ENCODE measurements around the gene PKM.
"Not testable (repeated sequence)": the region's sequence is repeated elsewhere in the genome, so short reads cannot be mapped to it uniquely, and the experiment has no call there.

The PKM gene

GRCh38 chr15:72231066-72231832, at the start of gene PKM:
TSS of gene PKM (minus strand) at chr15:72231190. CDS start at chr15:72219097, 12,093 bp downstream.
- DNase-seq (ENCODE audit: low read depth in 2 of 2), result peak; percentile 97 to 99

- no peak for DNase-seq (ENCODE audit: low read depth in 2 of 2)
Observed at GRCh38 chr15:72280751-72281150, 49.8 kb upstream of the PKM start.

GRCh38 chr15:72278737-72279136, 47.7 kb upstream of the PKM start:
- no peak for DNase-seq (ENCODE audit: low read depth in 2 of 2)

- no peak for DNase-seq (ENCODE audit: low read depth in 2 of 2)
Observed at GRCh38 chr15:72276326-72276700, 45.3 kb upstream of the PKM start.

- not testable (repeated sequence) for DNase-seq (ENCODE audit: low read depth in 2 of 2)
Observed at GRCh38 chr15:72275635-72276325, 44.8 kb upstream of the PKM start.

- no peak for DNase-seq (ENCODE audit: low read depth in 2 of 2)
Observed at GRCh38 chr15:72272997-72273352, 42.0 kb upstream of the PKM start.

GRCh38 chr15:72272213-72272996, 41.4 kb upstream of the PKM start, which contains the start of gene PARP6:
TSS of gene PARP6 (minus strand) at chr15:72272554. CDS start at chr15:72267477, 5,077 bp downstream.
- DNase-seq (ENCODE audit: low read depth in 2 of 2), result peak; percentile 96 to 98

- peak in 1 of 2 donors; percentile 6 for DNase-seq (ENCODE audit: low read depth in 2 of 2)
Observed at GRCh38 chr15:72271895-72272212, 40.9 kb upstream of the PKM start.

- DNase-seq (ENCODE audit: low read depth in 2 of 2), result no peak
Observed at GRCh38 chr15:72271221-72271620, 40.2 kb upstream of the PKM start.

GRCh38 chr15:72269739-72270138, 38.7 kb upstream of the PKM start:
- DNase-seq (ENCODE audit: low read depth in 2 of 2), result no peak

- DNase-seq (ENCODE audit: low read depth in 2 of 2), result no peak
Observed at GRCh38 chr15:72265031-72265430, 34.0 kb upstream of the PKM start.

GRCh38 chr15:72252663-72253299, 21.8 kb upstream of the PKM start:
- DNase-seq (ENCODE audit: low read depth in 2 of 2), result no peak

- no peak for DNase-seq (ENCODE audit: low read depth in 2 of 2)
Observed at GRCh38 chr15:72249142-72249810, 18.3 kb upstream of the PKM start.

- DNase-seq (ENCODE audit: low read depth in 2 of 2), result no peak
Observed at GRCh38 chr15:72248514-72248913, 17.5 kb upstream of the PKM start.

GRCh38 chr15:72242775-72243370, 11.9 kb upstream of the PKM start:
- DNase-seq (ENCODE audit: low read depth in 2 of 2), result no peak

GRCh38 chr15:72239652-72240051, 8.7 kb upstream of the PKM start:
- DNase-seq (ENCODE audit: low read depth in 2 of 2), result no peak

- no peak for DNase-seq (ENCODE audit: low read depth in 2 of 2)
Observed at GRCh38 chr15:72238586-72238985, 7.6 kb upstream of the PKM start.

- DNase-seq (ENCODE audit: low read depth in 2 of 2), result no peak
Observed at GRCh38 chr15:72237853-72238224, 6.8 kb upstream of the PKM start.

- peak; percentile 58 to 69 for DNase-seq (ENCODE audit: low read depth in 2 of 2)
Observed at GRCh38 chr15:72237029-72237852, 6.3 kb upstream of the PKM start.

- no peak for DNase-seq (ENCODE audit: low read depth in 2 of 2)
Observed at GRCh38 chr15:72236381-72237003, 5.5 kb upstream of the PKM start.
